ES-I3 (cell line): ENCODE results near the gene ARHGAP19.

Experiments used
- H3K36me3 ChIP-seq: 2 replicates; pipeline ENCODE4 v1.6.1; 2013; ENCODE audit warnings: mild to moderate bottlenecking, low read length, control low read depth, moderate library complexity; ENCODE audit not compliant: insufficient read depth
- H3K4me1 ChIP-seq: 2 replicates; pipeline ENCODE4 v1.6.1; 2013; ENCODE audit warnings: mild to moderate bottlenecking, control low read depth, low read length; ENCODE audit not compliant: insufficient read depth
- H3K9ac ChIP-seq: 2 replicates; pipeline ENCODE4 v1.6.1; 2013; ENCODE audit warnings: low read depth, mild to moderate bottlenecking, low read length, moderate library complexity
- H3K9me3 ChIP-seq: 2 replicates; pipeline ENCODE4 v1.6.1; 2013; ENCODE audit warnings: mild to moderate bottlenecking, low read length, moderate library complexity; ENCODE audit not compliant: control insufficient read depth, insufficient read depth

The ARHGAP19 gene

GRCh38 chr10:97175586-97175985, 116.9 kb downstream of the ARHGAP19 start:
- no peak overlapping the region for H3K9ac ChIP-seq
- peaks cover 2% of the 10 kb centered on the region; the same call in 1 of the 2 replicates for H3K4me1 ChIP-seq
- H3K9me3 ChIP-seq = no peaks in the 10 kb centered on the region
- no peaks in the 10 kb centered on the region for H3K36me3 ChIP-seq

GRCh38 chr10:97174941-97175340, 117.5 kb downstream of the ARHGAP19 start:
- peaks cover 8% of the 10 kb centered on the region for H3K4me1 ChIP-seq
- no peaks in the 10 kb centered on the region for H3K9me3 ChIP-seq
- no peaks in the 10 kb centered on the region for H3K36me3 ChIP-seq
- H3K9ac ChIP-seq = no peak overlapping the region

GRCh38 chr10:97174276-97174775, 118.1 kb downstream of the ARHGAP19 start:
- H3K36me3 ChIP-seq = no peaks in the 10 kb centered on the region
- no peaks in the 10 kb centered on the region for H3K9me3 ChIP-seq
- no peak overlapping the region for H3K9ac ChIP-seq
- H3K4me1 ChIP-seq = peaks cover 11% of the 10 kb centered on the region

- Histone ChIP-seq H3K9me3 (no peaks in the 10 kb centered on the region), H3K4me1 (peaks cover 14% of the 10 kb centered on the region), H3K9ac (no peak overlapping the region), H3K36me3 (no peaks in the 10 kb centered on the region)
Measured at GRCh38 chr10:97173036-97173435, 119.4 kb downstream of the ARHGAP19 start.
